Loucy (cell line): ENCODE measurements around the gene ADGRD2.

Experiments
- H2AFZ ChIP-seq: fragments of 200-600 bp; sonication (generic); 2 replicates; pipeline ENCODE4 v1.6.0; 2016; ENCODE audit warnings: antibody characterized with exemption, mild to moderate bottlenecking, low read length, moderate library complexity
- H3F3A ChIP-seq: fragments of 200-600 bp; 2 replicates; pipeline ENCODE4 v1.6.0; 2016; ENCODE audit warnings: antibody characterized with exemption, low read depth, mild to moderate bottlenecking
- H3K27me3 ChIP-seq: fragments of 200-600 bp; sonication (generic); 2 replicates; pipeline ENCODE4 v1.6.1; 2014; ENCODE audit warnings: low read length, mild to moderate bottlenecking; ENCODE audit not compliant: insufficient read depth, poor library complexity, severe bottlenecking
- H3K36me3 ChIP-seq: fragments of 200-600 bp; sonication (generic); 2 replicates; pipeline ENCODE4 v1.6.1; 2016; ENCODE audit warnings: low read length; ENCODE audit not compliant: insufficient read depth
- H3K4me1 ChIP-seq: fragments of 200-600 bp; sonication (generic); 2 replicates; pipeline ENCODE4 v1.5.1; 2014; ENCODE audit warnings: low read length, mild to moderate bottlenecking; ENCODE audit not compliant: insufficient read depth, poor library complexity, severe bottlenecking
- H3K4me2 ChIP-seq: fragments of 200-600 bp; sonication (generic); 2 replicates; pipeline ENCODE4 v1.6.0; 2014; ENCODE audit warnings: antibody characterized with exemption, low read length, low read depth, mild to moderate bottlenecking; ENCODE audit not compliant: poor library complexity, severe bottlenecking
- H3K4me3 ChIP-seq: fragments of 200-600 bp; sonication (generic); 2 replicates; pipeline ENCODE4 v1.5.1; 2014; ENCODE audit warnings: low read length, mild to moderate bottlenecking, mixed read lengths; ENCODE audit not compliant: poor library complexity, severe bottlenecking
- H3K79me2 ChIP-seq: fragments of 200-600 bp; sonication (generic); 2 replicates; pipeline ENCODE4 v1.6.1; 2014; ENCODE audit warnings: low read length; ENCODE audit not compliant: insufficient read depth
- H3K9ac ChIP-seq: fragments of 200-600 bp; sonication (generic); 2 replicates; pipeline ENCODE4 v1.6.0; 2014; ENCODE audit warnings: mild to moderate bottlenecking, low read depth, low read length, moderate library complexity; ENCODE audit not compliant: poor library complexity, severe bottlenecking
- H3K9me2 ChIP-seq: fragments of 200-600 bp; sonication (generic); replicated peaks from 2 replicates; pipeline ENCODE4 v1.6.1; 2016; ENCODE audit warnings: low read depth, low read length, mixed read lengths
- H3K9me3 ChIP-seq: fragments of 200-600 bp; sonication (generic); 2 replicates; pipeline ENCODE4 v1.6.1; 2014; ENCODE audit warnings: mild to moderate bottlenecking, antibody characterized with exemption, low read length, low read depth; ENCODE audit not compliant: insufficient read depth
- H4K20me1 ChIP-seq: fragments of 200-600 bp; sonication (generic); 2 replicates; pipeline ENCODE4 v1.6.0; 2014; ENCODE audit warnings: antibody characterized with exemption, low read length, mild to moderate bottlenecking; ENCODE audit not compliant: insufficient read depth, poor library complexity, severe bottlenecking
- CTCF ChIP-seq: fragments of 200-600 bp; sonication (generic); conservative IDR thresholded peaks from 2 replicates; pipeline ENCODE4 v1.5.1; 2014; ENCODE audit warnings: mild to moderate bottlenecking, antibody characterized with exemption, low read length
- EZH2phosphoT487 ChIP-seq: fragments of 200-600 bp; IDR thresholded peaks from 2 replicates; pipeline ENCODE4 v1.6.1; 2018; ENCODE audit warnings: antibody characterized with exemption, mild to moderate bottlenecking, moderate library complexity, borderline replicate concordance

ADGRD2 gene

GRCh38 chr9:124512806-124513204 lies 62.6 kb downstream of the ADGRD2 start:
- Histone ChIP-seq H3K4me1 (peaks cover 2% of the 10 kb centered on the region), H3K9ac (no peak overlapping the region), H3K27me3 (no peaks in the 10 kb centered on the region), H3K36me3 (no peaks in the 10 kb centered on the region), H4K20me1 (no peaks in the 10 kb centered on the region), H3K4me3 (no peak overlapping the region), H2AFZ (no peak overlapping the region), H3K79me2 (no peaks in the 10 kb centered on the region), H3F3A (no peaks in the 10 kb centered on the region), H3K9me2 (no peaks in the 10 kb centered on the region), H3K4me2 (no peak overlapping the region), H3K9me3 (no peaks in the 10 kb centered on the region)
- TF ChIP-seq CTCF: no peak
- no peak for TF ChIP-seq EZH2phosphoT487

GRCh38 chr9:124513376-124513994 lies 63.2 kb downstream of the ADGRD2 start:
- Histone ChIP-seq H3K4me2 (no peak overlapping the region), H3K27me3 (no peaks in the 10 kb centered on the region), H4K20me1 (no peaks in the 10 kb centered on the region), H3K79me2 (no peaks in the 10 kb centered on the region), H3K9me2 (no peaks in the 10 kb centered on the region), H2AFZ (no peak overlapping the region), H3K36me3 (no peaks in the 10 kb centered on the region), H3K4me1 (peaks cover 3% of the 10 kb centered on the region), H3K4me3 (no peak overlapping the region), H3F3A (no peaks in the 10 kb centered on the region), H3K9ac (no peak overlapping the region), H3K9me3 (no peaks in the 10 kb centered on the region)
- TF ChIP-seq CTCF (no peak), EZH2phosphoT487 (no peak)

- TF ChIP-seq CTCF (no peak), EZH2phosphoT487 (no peak)
- H3K4me2 ChIP-seq: no peak overlapping the region
- no peaks in the 10 kb centered on the region for H3K27me3 ChIP-seq
- H3K36me3 ChIP-seq: no peaks in the 10 kb centered on the region
- H3F3A ChIP-seq: no peaks in the 10 kb centered on the region
- H3K4me3 ChIP-seq: no peak overlapping the region
- H3K9me2 ChIP-seq: no peaks in the 10 kb centered on the region
- H3K9me3 ChIP-seq: no peaks in the 10 kb centered on the region
- H3K9ac ChIP-seq: no peak overlapping the region
- H2AFZ ChIP-seq: no peak overlapping the region
- H3K79me2 ChIP-seq: no peaks in the 10 kb centered on the region
- H3K4me1 ChIP-seq: peaks cover 3% of the 10 kb centered on the region
- H4K20me1 ChIP-seq: no peaks in the 10 kb centered on the region
Observed at GRCh38 chr9:124514125-124514524, 63.9 kb downstream of the ADGRD2 start.
